Thymus (tissue), 11 donors: ENCODE data around the gene EML4. TPM values are rescaled to one million over a fixed set of nuclear protein-coding genes. Genes with fewer than 3 reads are reported as not detected.

Experiments used
- DNase-seq, 9 donors: peaks; one replicate each; pipeline ENCODE4 v3.0.0-alpha.2; 2013; ENCODE audit warnings: low spot score in 9 of 9, low read depth in 6 of 9, missing footprints in 1 of 9
- H3K27ac ChIP-seq, 2 donors: one replicate each; pipeline ENCODE4 v1.5.1; 2013; ENCODE audit warnings: control low read depth in 1 of 2, low read depth in 1 of 2, low read length in 1 of 2, mild to moderate bottlenecking in 1 of 2, moderate library complexity in 1 of 2
- H3K27me3 ChIP-seq, 2 donors: one replicate each; pipeline ENCODE4 v1.5.1; 2013; ENCODE audit warnings: low read length in 1 of 2; ENCODE audit not compliant: control insufficient read depth in 2 of 2, insufficient read depth in 1 of 2
- H3K36me3 ChIP-seq, 2 donors: one replicate each; pipeline ENCODE4 v1.5.1; 2013; ENCODE audit warnings: low read length in 1 of 2, mild to moderate bottlenecking in 1 of 2, moderate library complexity in 1 of 2; ENCODE audit not compliant: control insufficient read depth in 2 of 2, insufficient read depth in 2 of 2
- H3K4me1 ChIP-seq, 2 donors: one replicate each; pipeline ENCODE4 v1.5.1; 2013; ENCODE audit warnings: low read length in 2 of 2; ENCODE audit not compliant: control insufficient read depth in 2 of 2, insufficient read depth in 2 of 2
- H3K4me3 ChIP-seq, 2 donors: one replicate each; pipeline ENCODE4 v1.5.1; 2013; ENCODE audit warnings: low read length in 2 of 2, control low read depth in 1 of 2, mild to moderate bottlenecking in 1 of 2
- H3K9me3 ChIP-seq, 2 donors: one replicate each; pipeline ENCODE4 v1.5.1; 2013; ENCODE audit warnings: low read length in 1 of 2, mild to moderate bottlenecking in 1 of 2; ENCODE audit not compliant: control insufficient read depth in 2 of 2, insufficient read depth in 1 of 2
- WGBS: extraction: QIAGEN DNeasy Blood & Tissue Kit; methylation state at CpG from one replicate; pipeline ENCODE4 v1.1.7; 2013; 5-methylcytosine and 5-hydroxymethylcytosine counted together
- polyA plus RNA-seq: library from polyadenylated mRNA; stranded (reverse); fragments of 200-250 nt; gene quantifications from one replicate; pipeline ENCODE4 v1.2.3, GENCODE V29; 2013
- total RNA-seq: library from RNA; stranded (reverse); fragments of 120-200 nt; gene quantifications from one replicate; pipeline ENCODE4 v1.2.4, GENCODE V29; 2013
- donor health status: healthy.

EML4 gene
- total and polyA plus RNA-seq, 2 donors = 23.5 to 28.5 TPM

GRCh38 chr2:42317486-42317885 lies 148.3 kb downstream of the EML4 start:
- no peak for DNase-seq
- no peaks in the 10 kb centered on the region for H3K9me3 ChIP-seq
- no peak overlapping the region for H3K4me3 ChIP-seq
- peaks cover 0 to 26% of the 10 kb centered on the region in 2 donors for H3K36me3 ChIP-seq
- 96% methylated on average over 3 of the region's 3 CpGs for WGBS
- no peaks in the 10 kb centered on the region for H3K4me1 ChIP-seq
- no peaks in the 10 kb centered on the region for H3K27me3 ChIP-seq
- H3K27ac ChIP-seq = no peak overlapping the region

GRCh38 chr2:42317945-42318344 lies 148.8 kb downstream of the EML4 start:
- Histone ChIP-seq H3K4me3 (no peak overlapping the region), H3K4me1 (no peaks in the 10 kb centered on the region), H3K27ac (no peak overlapping the region), H3K36me3 (peaks cover 0 to 26% of the 10 kb centered on the region in 2 donors), H3K9me3 (no peaks in the 10 kb centered on the region), H3K27me3 (no peaks in the 10 kb centered on the region)
- DNase-seq = no peak

- Histone ChIP-seq H3K27me3 (no peaks in the 10 kb centered on the region), H3K9me3 (no peaks in the 10 kb centered on the region), H3K27ac (no peak overlapping the region), H3K36me3 (peaks cover 0 to 26% of the 10 kb centered on the region in 2 donors), H3K4me3 (no peak overlapping the region), H3K4me1 (no peaks in the 10 kb centered on the region)
- DNase-seq = no peak
- 98% methylated on average over 5 of the region's 5 CpGs for WGBS
These were observed 150.1 kb downstream of the EML4 start for GRCh38 chr2:42319265-42319664.

DNA sequence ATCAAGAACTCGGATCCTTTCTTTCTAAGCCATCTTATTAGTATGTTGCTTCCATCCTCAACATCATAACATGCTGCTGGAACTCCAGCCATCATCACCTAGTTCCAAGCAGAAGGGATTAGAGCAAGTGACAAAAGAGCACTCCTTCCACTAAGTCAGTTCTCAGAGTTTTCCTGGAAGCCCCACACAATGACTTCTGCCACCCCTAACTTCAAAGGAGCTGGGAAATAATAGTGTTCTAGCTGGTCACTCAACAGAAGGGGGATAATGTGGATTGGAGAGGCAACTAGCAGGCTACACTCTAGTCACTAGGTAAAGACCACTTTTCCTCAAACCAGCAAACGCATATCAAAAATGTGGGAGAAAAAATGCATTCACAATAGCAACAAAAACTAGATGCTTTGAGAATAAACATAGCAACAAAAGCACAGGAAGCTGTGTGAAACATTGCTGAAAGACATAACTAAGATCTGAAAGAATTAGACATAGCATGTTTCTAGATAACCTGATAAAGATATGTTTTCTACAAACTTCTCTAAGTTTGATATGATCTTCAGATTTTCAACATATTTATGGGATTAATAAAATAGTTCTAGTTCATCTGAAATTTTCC lies 152.4 kb downstream of the EML4 start:
- no peak overlapping the region for H3K4me3 ChIP-seq
- H3K36me3 ChIP-seq = peaks cover 0 to 27% of the 10 kb centered on the region in 2 donors
- no peak for DNase-seq
- no peaks in the 10 kb centered on the region for H3K9me3 ChIP-seq
- H3K27ac ChIP-seq = peak overlapping the region in 1 of 2 donors; percentile 25
- 73% methylated on average over 2 of the region's 2 CpGs for WGBS
- no peaks in the 10 kb centered on the region for H3K27me3 ChIP-seq
- H3K4me1 ChIP-seq = no peaks in the 10 kb centered on the region

DNA sequence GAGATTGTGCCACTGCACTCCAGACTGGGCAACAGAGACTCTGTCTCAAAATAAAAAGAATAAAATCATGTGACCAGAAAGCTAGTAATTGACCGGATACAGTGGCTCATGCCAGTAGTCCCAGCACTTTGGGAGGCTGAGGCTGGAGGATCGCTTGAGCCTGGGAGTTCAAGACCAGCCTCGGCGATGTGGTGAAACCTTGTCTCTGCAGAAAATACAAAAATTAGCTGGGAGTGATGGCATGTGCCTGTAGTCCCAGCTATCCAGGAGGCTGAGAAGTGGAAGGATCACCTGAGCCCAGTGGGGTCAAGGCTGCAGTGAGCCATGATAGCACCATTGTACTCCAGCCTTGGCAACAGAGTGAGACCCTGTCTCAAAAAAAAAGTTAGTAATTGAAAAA lies 155.1 kb downstream of the EML4 start:
- no peak for DNase-seq
- H3K36me3 ChIP-seq = peaks cover 0 to 16% of the 10 kb centered on the region in 2 donors
- no peaks in the 10 kb centered on the region for H3K27me3 ChIP-seq
- over 99% methylated on average over 4 of the region's 4 CpGs for WGBS
- no peaks in the 10 kb centered on the region for H3K4me1 ChIP-seq
- H3K27ac ChIP-seq = no peak overlapping the region
- no peaks in the 10 kb centered on the region for H3K9me3 ChIP-seq
- H3K4me3 ChIP-seq = no peak overlapping the region

DNA sequence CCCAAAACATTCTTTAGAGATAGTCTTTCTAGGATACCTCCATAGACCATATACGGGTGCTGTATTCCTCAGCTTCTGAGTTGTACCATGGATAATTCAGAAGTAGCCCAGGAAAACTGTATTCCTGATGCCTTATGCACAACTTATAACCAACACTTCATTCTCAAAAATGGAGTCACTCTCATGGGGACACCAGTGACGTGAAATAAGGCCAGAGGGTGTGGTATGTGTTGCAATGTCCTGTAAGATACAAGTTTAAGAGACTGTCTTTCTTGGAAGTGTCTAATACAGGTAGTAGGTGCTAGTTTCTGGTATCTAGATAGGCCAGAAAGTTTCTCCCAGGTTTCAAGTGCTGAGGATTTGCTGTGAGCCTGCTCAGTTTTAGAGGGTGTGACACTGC lies 155.8 kb downstream of the EML4 start:
- Histone ChIP-seq H3K27ac (no peak overlapping the region), H3K27me3 (no peaks in the 10 kb centered on the region), H3K4me1 (no peaks in the 10 kb centered on the region), H3K9me3 (no peaks in the 10 kb centered on the region), H3K4me3 (no peak overlapping the region), H3K36me3 (peaks cover 5 to 21% of the 10 kb centered on the region in 2 donors)
- no peak for DNase-seq
- over 99% methylated on average over 2 of the region's 2 CpGs for WGBS

GRCh38 chr2:42325609-42326008 lies 156.5 kb downstream of the EML4 start:
- 98% methylated on average over 1 of the region's 1 CpG for WGBS

DNA sequence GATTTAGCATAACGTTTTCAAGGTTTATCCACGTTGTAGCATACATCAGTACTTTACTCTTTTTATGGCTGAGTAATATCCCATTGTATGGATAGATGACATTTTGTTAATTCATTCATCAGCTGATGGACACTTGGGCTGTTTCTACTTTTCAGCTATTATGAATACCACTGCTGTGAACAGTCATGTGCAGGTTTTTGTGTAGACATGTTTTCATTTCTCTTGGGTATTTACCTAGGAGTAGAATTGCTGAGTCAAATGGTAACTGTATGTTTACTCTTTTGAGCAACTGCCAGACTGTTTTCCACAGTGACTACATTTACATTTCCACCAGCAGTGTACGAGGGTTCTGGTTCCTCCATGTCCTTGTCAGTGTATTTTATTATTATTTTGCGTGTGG lies 158.0 kb downstream of the EML4 start:
- H3K9me3 ChIP-seq = no peaks in the 10 kb centered on the region
- WGBS = 96% methylated on average over 4 of the region's 4 CpGs
- no peak overlapping the region for H3K27ac ChIP-seq
- no peaks in the 10 kb centered on the region for H3K27me3 ChIP-seq
- H3K36me3 ChIP-seq = peaks cover 10 to 34% of the 10 kb centered on the region in 2 donors
- no peak for DNase-seq
- H3K4me1 ChIP-seq = no peaks in the 10 kb centered on the region
- H3K4me3 ChIP-seq = no peak overlapping the region

More at GRCh38 chr2:42325609-42326008, 156.5 kb downstream of the EML4 start:
- Histone ChIP-seq H3K4me1 (no peaks in the 10 kb centered on the region), H3K27me3 (no peaks in the 10 kb centered on the region), H3K4me3 (no peak overlapping the region), H3K27ac (no peak overlapping the region), H3K36me3 (peaks cover 6 to 25% of the 10 kb centered on the region in 2 donors), H3K9me3 (no peaks in the 10 kb centered on the region)
- DNase-seq = no peak

GRCh38 chr2:42328148-42328833 lies 159.1 kb downstream of the EML4 start:
- 77% methylated on average over 3 of the region's 3 CpGs for WGBS
- peaks cover 14 to 46% of the 10 kb centered on the region in 2 donors for H3K36me3 ChIP-seq
- DNase-seq = peak in 4 of 9 donors; percentile 11 to 45 (median 18)

More at GRCh38 chr2:42328148-42328833, 159.1 kb downstream of the EML4 start:
- Histone ChIP-seq H3K4me3 (no peak overlapping the region), H3K9me3 (no peaks in the 10 kb centered on the region), H3K27me3 (no peaks in the 10 kb centered on the region), H3K4me1 (no peaks in the 10 kb centered on the region), H3K27ac (no peak overlapping the region)
